ENCODE results near the gene WWTR1. TPM values are rescaled to one million over a fixed set of nuclear protein-coding genes. Genes with fewer than 3 reads are reported as not detected.

Gene WWTR1
- total RNA-seq, 4 donors from 2014 or later = 103 to 148 (median 116) TPM

DNA sequence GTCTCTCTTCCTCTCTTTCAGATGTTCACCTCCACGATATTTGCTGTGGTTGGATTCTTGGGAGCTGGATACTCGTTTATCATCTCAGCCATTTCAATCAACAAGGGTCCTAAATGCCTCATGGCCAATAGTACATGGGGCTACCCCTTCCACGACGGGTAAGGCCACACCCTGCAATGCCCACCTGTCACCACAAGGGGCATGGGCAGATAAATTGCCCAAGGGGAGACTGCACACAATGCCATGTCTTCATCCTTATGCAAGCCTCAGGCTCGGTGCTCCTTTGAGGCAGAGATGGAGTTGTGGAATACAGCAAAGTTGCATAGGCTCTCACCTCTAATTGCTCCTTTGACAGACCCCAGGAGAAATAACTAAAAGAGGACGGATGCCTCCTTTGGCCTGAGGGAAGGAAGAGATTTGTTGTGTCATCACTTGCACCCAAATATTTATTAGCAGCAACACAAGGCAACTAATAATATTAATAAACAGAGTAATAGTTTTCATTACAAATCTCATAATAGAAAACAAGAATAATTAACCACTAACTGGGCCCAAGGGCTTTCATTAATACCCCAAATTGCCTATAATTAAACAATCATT is 170.1 kb downstream of the WWTR1 start:
- TF ChIP-seq CTCF (IDR thresholded peaks at IDR 0.05) = no peak
- TF ChIP-seq POLR2A (IDR thresholded peaks at IDR 0.05) = no peak
- Histone ChIP-seq H3K4me3 (no peak overlapping the region), H3K27ac (no peak overlapping the region), H3K9me3 (no peaks in the 10 kb centered on the region), H3K36me3 (no peaks in the 10 kb centered on the region), H3K4me1 (no peaks in the 10 kb centered on the region), H3K27me3 (no peaks in the 10 kb centered on the region)
- intact Hi-C loops (cut with DNase I; ENCODE audit: low total_unique reads) = no loop called here
- DNase-seq = no peak

- Histone ChIP-seq H3K4me1 (no peaks in the 10 kb centered on the region), H3K27me3 (no peaks in the 10 kb centered on the region), H3K9me3 (no peaks in the 10 kb centered on the region), H3K27ac (no peak overlapping the region), H3K4me3 (no peak overlapping the region), H3K36me3 (no peaks in the 10 kb centered on the region)
- intact Hi-C loops (cut with DNase I; ENCODE audit: low total_unique reads) = no loop called here
- no peak for DNase-seq
- TF ChIP-seq POLR2A (IDR thresholded peaks at IDR 0.05) (no peak), CTCF (IDR thresholded peaks at IDR 0.05) (no peak)
These were observed 171.1 kb downstream of the WWTR1 start for GRCh38 chr3:149486726-149487125.

DNA sequence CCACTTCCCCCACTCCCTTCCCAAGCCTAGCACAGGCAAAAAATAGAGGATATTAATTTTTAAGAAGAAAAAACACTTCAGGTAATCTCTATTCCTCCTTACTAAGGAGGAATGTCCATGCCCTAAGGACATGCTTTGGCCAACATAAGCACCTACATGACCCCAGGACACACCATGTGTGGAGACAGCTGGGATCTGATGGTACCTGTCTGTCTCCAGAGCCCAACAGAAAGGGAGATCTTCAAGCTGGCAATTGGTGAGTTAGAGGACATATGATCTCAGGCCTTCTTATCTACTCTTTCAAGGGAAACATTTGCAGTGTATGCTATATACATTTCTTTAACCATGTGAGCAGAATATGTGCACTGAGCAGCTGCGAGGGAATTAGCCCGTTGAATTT is 176.3 kb downstream of the WWTR1 start:
- no peaks in the 10 kb centered on the region for H3K4me1 ChIP-seq
- TF ChIP-seq POLR2A (IDR thresholded peaks at IDR 0.05) = no peak
- no peak for TF ChIP-seq CTCF (IDR thresholded peaks at IDR 0.05)
- intact Hi-C loops (cut with DNase I; ENCODE audit: low total_unique reads) = loop anchor here (5.0 kb wide), 1 partner anchor 209 kb away; no protein-coding TSS in a partner anchor
- no peak overlapping the region for H3K4me3 ChIP-seq
- no peak overlapping the region for H3K27ac ChIP-seq
- no peaks in the 10 kb centered on the region for H3K36me3 ChIP-seq
- DNase-seq = no peak
- no peaks in the 10 kb centered on the region for H3K9me3 ChIP-seq
- no peaks in the 10 kb centered on the region for H3K27me3 ChIP-seq

GRCh38 chr3:149481056-149481455 is 176.8 kb downstream of the WWTR1 start:
- no peak overlapping the region for H3K4me3 ChIP-seq
- no peak overlapping the region for H3K27ac ChIP-seq
- no peaks in the 10 kb centered on the region for H3K4me1 ChIP-seq
- DNase-seq = no peak
- no peaks in the 10 kb centered on the region for H3K27me3 ChIP-seq
- H3K36me3 ChIP-seq = no peaks in the 10 kb centered on the region
- no peaks in the 10 kb centered on the region for H3K9me3 ChIP-seq
- TF ChIP-seq CTCF (IDR thresholded peaks at IDR 0.05) (no peak), POLR2A (IDR thresholded peaks at IDR 0.05) (no peak)
- intact Hi-C loops (cut with DNase I; ENCODE audit: low total_unique reads) = loop anchor here (5.0 kb wide), 1 partner anchor 209 kb away; no protein-coding TSS in a partner anchor

- peak; percentile 77 for DNase-seq
- intact Hi-C loops (cut with DNase I; ENCODE audit: low total_unique reads) = loop anchor here (5.0 kb wide), 1 partner anchor 208 kb away; no protein-coding TSS in a partner anchor
- Histone ChIP-seq H3K36me3 (no peaks in the 10 kb centered on the region), H3K4me3 (no peak overlapping the region), H3K27me3 (no peaks in the 10 kb centered on the region), H3K27ac (peak overlapping the region; percentile 72 to 75), H3K4me1 (no peaks in the 10 kb centered on the region), H3K9me3 (no peaks in the 10 kb centered on the region)
- TF ChIP-seq CTCF (IDR thresholded peaks at IDR 0.05) = peak; percentile 69 to 79 (median 73)
- no peak for TF ChIP-seq POLR2A (IDR thresholded peaks at IDR 0.05)
These were observed 177.4 kb downstream of the WWTR1 start for GRCh38 chr3:149480326-149481017.

All from uterus (tissue), 4 donors.